ENCODE results near the gene ST6GALNAC6.

The ST6GALNAC6 gene

DNA sequence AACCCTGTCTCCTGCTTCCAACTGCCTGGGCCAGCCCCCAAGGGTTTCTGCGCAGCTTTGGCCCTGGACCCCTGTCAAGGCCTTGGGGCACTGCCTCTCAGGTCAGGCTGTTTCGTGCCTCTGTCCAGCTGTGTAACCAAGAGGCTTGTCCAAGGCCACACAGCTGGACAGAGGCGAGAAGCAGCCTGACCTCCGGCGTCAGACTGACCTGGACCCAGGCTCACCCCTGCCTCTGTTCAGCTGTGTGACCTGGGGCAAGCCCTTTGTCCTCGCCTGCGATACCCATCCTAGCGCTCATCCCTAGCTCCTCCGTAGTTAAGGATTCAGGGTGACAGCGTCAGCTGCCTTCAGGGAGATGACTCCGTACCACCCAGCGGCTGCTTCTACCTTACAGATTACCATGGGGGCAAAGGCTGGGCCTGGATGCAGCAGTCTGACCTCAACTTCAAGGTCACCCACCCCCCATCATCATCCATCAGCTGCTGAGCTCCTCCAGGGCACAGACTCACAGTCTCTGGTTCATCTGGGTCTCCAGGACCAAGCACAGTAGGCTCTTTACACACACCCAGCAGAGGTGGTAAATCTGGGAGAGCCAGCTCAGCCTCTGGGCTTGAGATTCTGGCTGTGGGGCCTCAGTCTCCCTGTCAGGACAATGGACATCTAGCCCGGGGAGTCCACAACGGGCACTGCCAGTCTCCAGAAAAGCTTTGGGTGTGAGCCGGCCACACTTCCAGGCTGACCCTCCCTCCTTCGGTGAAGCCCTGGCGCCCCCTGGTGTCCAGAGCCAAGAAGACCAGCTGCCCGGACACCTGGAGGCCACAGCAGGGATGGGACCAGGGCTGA, 29.9 kb downstream of the ST6GALNAC6 start:
- TF ChIP-seq, protein P1, sequence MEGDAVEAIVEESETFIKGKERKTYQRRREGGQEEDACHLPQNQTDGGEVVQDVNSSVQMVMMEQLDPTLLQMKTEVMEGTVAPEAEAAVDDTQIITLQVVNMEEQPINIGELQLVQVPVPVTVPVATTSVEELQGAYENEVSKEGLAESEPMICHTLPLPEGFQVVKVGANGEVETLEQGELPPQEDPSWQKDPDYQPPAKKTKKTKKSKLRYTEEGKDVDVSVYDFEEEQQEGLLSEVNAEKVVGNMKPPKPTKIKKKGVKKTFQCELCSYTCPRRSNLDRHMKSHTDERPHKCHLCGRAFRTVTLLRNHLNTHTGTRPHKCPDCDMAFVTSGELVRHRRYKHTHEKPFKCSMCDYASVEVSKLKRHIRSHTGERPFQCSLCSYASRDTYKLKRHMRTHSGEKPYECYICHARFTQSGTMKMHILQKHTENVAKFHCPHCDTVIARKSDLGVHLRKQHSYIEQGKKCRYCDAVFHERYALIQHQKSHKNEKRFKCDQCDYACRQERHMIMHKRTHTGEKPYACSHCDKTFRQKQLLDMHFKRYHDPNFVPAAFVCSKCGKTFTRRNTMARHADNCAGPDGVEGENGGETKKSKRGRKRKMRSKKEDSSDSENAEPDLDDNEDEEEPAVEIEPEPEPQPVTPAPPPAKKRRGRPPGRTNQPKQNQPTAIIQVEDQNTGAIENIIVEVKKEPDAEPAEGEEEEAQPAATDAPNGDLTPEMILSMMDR (IDR thresholded peaks at IDR 0.05; ENCODE audit: poor library complexity, severe bottlenecking): peak; percentile 86
- Histone ChIP-seq H3K4me3 (ENCODE audit: severe bottlenecking) (no peak overlapping the region), H3K36me3 (ENCODE audit: low read depth) (peaks cover 4% of the 10 kb centered on the region; the same call in 1 of the 2 replicates), H3K4me1 (ENCODE audit: insufficient read depth, poor library complexity, severe bottlenecking) (peaks cover 7% of the 10 kb centered on the region), H3K9me3 (ENCODE audit: severe bottlenecking) (no peaks in the 10 kb centered on the region), H3K27me3 (ENCODE audit: insufficient read depth, poor library complexity, severe bottlenecking) (no peaks in the 10 kb centered on the region), H3K27ac (ENCODE audit: poor library complexity, severe bottlenecking) (no peak overlapping the region)
- DNase-seq (ENCODE audit: low spot score): no peak
- ATAC-seq (ENCODE audit: low read depth): peak; percentile 87

DNA sequence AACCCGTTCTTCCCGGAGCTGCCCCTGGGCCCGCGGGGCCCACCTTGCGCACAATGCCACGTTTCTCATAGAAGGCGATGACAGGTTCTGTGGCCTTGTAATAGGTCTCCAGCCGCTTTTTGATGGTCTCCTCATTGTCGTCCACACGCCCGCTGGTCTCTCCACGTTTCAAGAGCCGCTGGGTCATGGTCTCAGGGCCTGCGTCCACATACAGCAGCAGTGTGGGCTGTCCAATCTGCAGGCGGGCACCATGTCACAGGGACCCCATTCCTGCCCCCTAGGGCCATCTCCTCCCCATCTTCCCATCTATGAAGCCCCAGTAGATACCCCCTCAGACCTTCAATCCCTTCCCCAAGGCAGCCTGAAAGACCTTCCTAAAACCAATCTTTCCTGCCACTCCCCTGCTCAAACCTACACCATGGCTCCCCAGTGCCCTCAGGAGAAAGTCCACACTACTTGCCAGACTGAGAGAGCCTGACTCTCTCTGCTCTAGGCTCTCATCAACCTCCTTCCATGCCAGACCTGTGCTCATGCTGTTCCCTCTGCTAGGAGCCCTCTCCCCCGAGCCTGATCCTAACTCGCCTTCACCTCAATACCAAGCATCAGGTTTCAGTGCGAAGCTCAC, 31.0 kb downstream of the ST6GALNAC6 start:
- no peak overlapping the region for H3K4me3 ChIP-seq (ENCODE audit: severe bottlenecking)
- H3K9me3 ChIP-seq (ENCODE audit: severe bottlenecking): no peaks in the 10 kb centered on the region
- DNase-seq (ENCODE audit: low spot score) (no peak), ATAC-seq (ENCODE audit: low read depth) (no peak)
- no peak overlapping the region for H3K27ac ChIP-seq (ENCODE audit: poor library complexity, severe bottlenecking)
- H3K36me3 ChIP-seq (ENCODE audit: low read depth): peaks cover 4% of the 10 kb centered on the region; the same call in 1 of the 2 replicates
- TF ChIP-seq, protein P1 (IDR thresholded peaks at IDR 0.05; ENCODE audit: poor library complexity, severe bottlenecking): no peak
- H3K4me1 ChIP-seq (ENCODE audit: insufficient read depth, poor library complexity, severe bottlenecking): no peaks in the 10 kb centered on the region
- no peaks in the 10 kb centered on the region for H3K27me3 ChIP-seq (ENCODE audit: insufficient read depth, poor library complexity, severe bottlenecking)

DNA sequence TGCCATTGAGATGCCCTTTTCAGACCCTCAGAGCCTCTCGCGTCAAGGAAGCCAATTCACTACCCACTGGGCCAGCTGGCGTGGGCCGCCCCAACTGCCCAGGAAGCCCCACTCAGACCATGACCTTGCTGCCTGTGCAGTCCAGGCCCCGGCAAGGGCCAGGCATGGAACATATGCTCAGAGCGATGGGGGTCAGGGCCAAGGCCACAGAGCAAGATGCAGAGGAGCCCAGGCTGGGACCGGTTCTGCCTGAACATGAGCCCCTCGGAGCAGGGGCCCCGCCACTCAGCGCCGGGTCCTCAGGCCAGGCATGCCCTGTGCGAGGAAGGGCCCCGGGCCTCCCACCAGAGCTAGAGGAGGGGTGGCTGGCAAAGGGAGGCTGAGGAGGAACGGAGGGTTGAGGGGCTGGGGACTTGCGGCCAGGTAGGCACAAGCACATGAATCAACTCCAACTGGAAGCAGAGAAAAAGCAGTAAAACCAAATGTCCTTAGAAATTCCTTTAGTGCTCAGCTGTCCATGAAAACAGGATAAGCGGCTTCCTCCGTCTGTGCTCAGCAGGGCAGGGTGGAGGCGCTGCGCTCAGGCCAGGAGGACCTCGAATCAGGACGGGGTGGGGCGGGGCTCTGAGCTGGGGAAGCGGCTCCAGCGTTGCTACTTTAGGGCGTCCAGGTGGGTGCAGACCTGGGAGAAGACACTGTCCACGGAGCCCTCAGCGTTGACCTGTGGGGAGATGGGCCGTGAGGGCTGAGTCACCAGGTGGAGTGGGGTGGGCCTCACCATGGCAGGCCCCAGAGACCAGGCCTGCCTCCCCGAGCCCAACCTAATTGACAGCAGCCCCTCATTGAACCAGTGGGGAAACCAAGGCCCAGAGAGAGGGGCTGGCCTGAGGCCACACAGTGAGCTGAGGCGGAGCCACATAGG, 31.8 kb downstream of the ST6GALNAC6 start:
- Histone ChIP-seq H3K4me1 (ENCODE audit: insufficient read depth, poor library complexity, severe bottlenecking) (no peaks in the 10 kb centered on the region), H3K27ac (ENCODE audit: poor library complexity, severe bottlenecking) (no peak overlapping the region), H3K36me3 (ENCODE audit: low read depth) (peaks cover 4% of the 10 kb centered on the region; the same call in 1 of the 2 replicates), H3K9me3 (ENCODE audit: severe bottlenecking) (no peaks in the 10 kb centered on the region), H3K27me3 (ENCODE audit: insufficient read depth, poor library complexity, severe bottlenecking) (no peaks in the 10 kb centered on the region), H3K4me3 (ENCODE audit: severe bottlenecking) (no peak overlapping the region)
- DNase-seq (ENCODE audit: low spot score) (no peak), ATAC-seq (ENCODE audit: low read depth) (no peak)
- TF ChIP-seq, protein P1 (IDR thresholded peaks at IDR 0.05; ENCODE audit: poor library complexity, severe bottlenecking): no peak

DNA sequence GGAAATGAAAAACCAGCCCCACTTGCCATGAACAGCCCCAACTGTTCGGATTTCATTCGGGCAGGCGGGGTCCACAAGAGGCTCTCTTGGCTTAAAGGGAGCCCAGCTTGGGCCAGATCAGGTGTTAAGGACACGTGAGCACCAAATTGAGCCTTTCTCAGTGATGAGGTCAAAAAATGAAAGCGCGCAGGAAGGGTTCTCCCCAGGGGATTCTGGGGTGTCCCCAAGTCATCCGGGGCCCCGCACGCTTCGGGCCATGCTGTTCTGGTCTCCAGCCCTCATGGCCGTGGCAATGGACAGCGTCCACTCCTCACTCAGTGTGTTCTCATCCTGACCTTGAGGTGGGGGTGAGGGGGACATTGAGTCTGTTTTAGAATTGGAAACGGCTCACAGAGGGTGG, 32.9 kb downstream of the ST6GALNAC6 start:
- Histone ChIP-seq H3K27ac (ENCODE audit: poor library complexity, severe bottlenecking) (no peak overlapping the region), H3K4me1 (ENCODE audit: insufficient read depth, poor library complexity, severe bottlenecking) (no peaks in the 10 kb centered on the region), H3K27me3 (ENCODE audit: insufficient read depth, poor library complexity, severe bottlenecking) (no peaks in the 10 kb centered on the region), H3K36me3 (ENCODE audit: low read depth) (peaks cover 4% of the 10 kb centered on the region; the same call in 1 of the 2 replicates), H3K9me3 (ENCODE audit: severe bottlenecking) (no peaks in the 10 kb centered on the region), H3K4me3 (ENCODE audit: severe bottlenecking) (no peak overlapping the region)
- ATAC-seq (ENCODE audit: low read depth) (no peak), DNase-seq (ENCODE audit: low spot score) (no peak)
- TF ChIP-seq, protein P1 (IDR thresholded peaks at IDR 0.05; ENCODE audit: poor library complexity, severe bottlenecking): no peak
